Measurements from ENCODE around the gene C1QL1.
"Not testable (repeated sequence)": the region's sequence is repeated elsewhere in the genome, so short reads cannot be mapped to it uniquely, and the experiment has no call there.

- TF ChIP-seq CTCF (IDR thresholded peaks at IDR 0.05; ENCODE audit: poor library complexity); EZH2 (IDR thresholded peaks at IDR 0.05; ENCODE audit: borderline replicate concordance); EZH2phosphoT487 (IDR thresholded peaks at IDR 0.05; ENCODE audit: low read depth, severe bottlenecking, unreplicated experiment): not testable (repeated sequence)
These were observed 22.5 kb downstream of the C1QL1 start for GRCh38 chr17:44945652-44946051.
